Uterus (tissue), 2 donors: ENCODE results near the gene DLGAP1.
A peak's percentile ranks its signal among the peaks of the same experiment; 100 is the strongest.

Experiments used
- POLR2A ChIP-seq, 2 donors: fragments of 450-650 bp; IDR thresholded peaks; one replicate each; pipeline ENCODE4 v1.6.1; 2016; ENCODE audit warnings: antibody characterized with exemption in 2 of 2, mild to moderate bottlenecking in 1 of 2, moderate library complexity in 1 of 2
- TF ChIP-seq, protein P1 (sequence below), 4 experiments: fragments of 200-600 bp in 2 of 4; fragments of 450-650 bp in 2 of 4; sonication (generic) in 2 of 4; IDR thresholded peaks; one replicate each; pipeline ENCODE4 v1.5.1; 2016 to 2019; ENCODE audit warnings: antibody characterized with exemption in 4 of 4, mild to moderate bottlenecking in 2 of 4, moderate library complexity in 1 of 4

DNA sequence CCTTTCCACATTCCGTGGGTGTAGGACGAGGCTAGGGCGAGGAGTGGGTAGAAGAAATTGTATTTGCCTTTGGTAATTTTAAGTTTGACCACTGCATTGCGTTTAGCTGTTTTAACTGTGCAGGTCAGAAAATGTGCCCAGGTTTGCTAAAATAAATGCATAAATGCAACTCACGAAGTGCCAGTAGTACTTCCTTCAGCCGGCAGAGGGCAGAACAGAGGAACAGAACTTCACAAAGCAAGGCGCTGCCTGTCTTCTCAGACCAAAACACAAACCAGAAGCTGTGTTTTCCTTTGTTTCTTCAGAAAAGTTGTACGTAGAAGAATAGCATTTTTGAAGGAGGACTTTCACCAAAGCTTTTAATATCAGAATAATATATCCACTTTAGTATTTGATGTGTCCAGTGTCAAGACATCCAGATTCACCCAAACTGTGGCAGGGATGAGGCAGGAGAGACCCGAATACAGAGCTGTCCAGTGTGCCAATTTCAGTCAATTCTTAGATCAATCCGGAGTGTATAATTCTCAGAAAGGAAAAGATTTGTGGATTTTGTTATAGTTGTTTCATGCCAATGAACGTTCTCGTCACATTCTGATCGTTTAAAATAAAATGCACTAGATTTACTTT, 348.6 kb downstream of the DLGAP1 start:
- TF ChIP-seq, protein P1, sequence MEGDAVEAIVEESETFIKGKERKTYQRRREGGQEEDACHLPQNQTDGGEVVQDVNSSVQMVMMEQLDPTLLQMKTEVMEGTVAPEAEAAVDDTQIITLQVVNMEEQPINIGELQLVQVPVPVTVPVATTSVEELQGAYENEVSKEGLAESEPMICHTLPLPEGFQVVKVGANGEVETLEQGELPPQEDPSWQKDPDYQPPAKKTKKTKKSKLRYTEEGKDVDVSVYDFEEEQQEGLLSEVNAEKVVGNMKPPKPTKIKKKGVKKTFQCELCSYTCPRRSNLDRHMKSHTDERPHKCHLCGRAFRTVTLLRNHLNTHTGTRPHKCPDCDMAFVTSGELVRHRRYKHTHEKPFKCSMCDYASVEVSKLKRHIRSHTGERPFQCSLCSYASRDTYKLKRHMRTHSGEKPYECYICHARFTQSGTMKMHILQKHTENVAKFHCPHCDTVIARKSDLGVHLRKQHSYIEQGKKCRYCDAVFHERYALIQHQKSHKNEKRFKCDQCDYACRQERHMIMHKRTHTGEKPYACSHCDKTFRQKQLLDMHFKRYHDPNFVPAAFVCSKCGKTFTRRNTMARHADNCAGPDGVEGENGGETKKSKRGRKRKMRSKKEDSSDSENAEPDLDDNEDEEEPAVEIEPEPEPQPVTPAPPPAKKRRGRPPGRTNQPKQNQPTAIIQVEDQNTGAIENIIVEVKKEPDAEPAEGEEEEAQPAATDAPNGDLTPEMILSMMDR (IDR thresholded peaks at IDR 0.05), result peak; percentile 35 to 65 (median 51)
- TF ChIP-seq POLR2A (IDR thresholded peaks at IDR 0.05), result no peak
